ENCODE data around the gene PHF13.

Gene PHF13

GRCh38 chr1:6623269-6623965 is 9.9 kb downstream of the PHF13 start:
- Histone ChIP-seq H3K9ac (ENCODE audit: low read length) (no peak overlapping the region), H3K27me3 (replicated peaks; ENCODE audit: insufficient read depth, low read length) (no peaks in the 10 kb centered on the region), H3K4me2 (ENCODE audit: low read depth, low read length) (no peak overlapping the region), H3K9me3 (replicated peaks; ENCODE audit: insufficient read depth, low read length) (no peaks in the 10 kb centered on the region), H3F3A (ENCODE audit: insufficient read depth, low read length) (peaks cover 14% of the 10 kb centered on the region), H3K27ac (ENCODE audit: low read length) (no peak overlapping the region), H4K20me1 (ENCODE audit: insufficient read depth, low read length) (no peaks in the 10 kb centered on the region), H2AFZ (ENCODE audit: low read length) (no peak overlapping the region), H3K4me1 (ENCODE audit: low read length) (peaks cover 12% of the 10 kb centered on the region; the same call in 1 of the 2 replicates), H3K9me2 (replicated peaks; ENCODE audit: insufficient read depth, low read length) (no peaks in the 10 kb centered on the region), H3K36me3 (replicated peaks; ENCODE audit: insufficient read depth, low read length) (no peaks in the 10 kb centered on the region; the same call in 1 of the 2 replicates), H3K79me2 (ENCODE audit: low read length) (peaks cover 71% of the 10 kb centered on the region), H3K4me3 (ENCODE audit: low read length) (no peak overlapping the region)
- DNase-seq: no peak
- TF ChIP-seq EZH2 (optimal IDR thresholded peaks at IDR 0.05; ENCODE audit: low read depth, low read length) (no peak), EZH2phosphoT487 (IDR thresholded peaks at IDR 0.05; ENCODE audit: low read length) (no peak), CTCF (IDR thresholded peaks at IDR 0.05; ENCODE audit: low read length) (no peak)

- Histone ChIP-seq H4K20me1 (ENCODE audit: insufficient read depth, low read length) (no peaks in the 10 kb centered on the region), H3F3A (ENCODE audit: insufficient read depth, low read length) (peaks cover 14% of the 10 kb centered on the region), H3K27ac (ENCODE audit: low read length) (peak within 1 kb of the TSS; percentile 56; the same call in 1 of the 2 replicates), H3K36me3 (replicated peaks; ENCODE audit: insufficient read depth, low read length) (no peaks in the 10 kb centered on the region; the same call in 1 of the 2 replicates), H3K9me3 (replicated peaks; ENCODE audit: insufficient read depth, low read length) (no peaks in the 10 kb centered on the region), H2AFZ (ENCODE audit: low read length) (peak within 1 kb of the TSS; percentile 55), H3K9ac (ENCODE audit: low read length) (peak within 1 kb of the TSS; percentile 66), H3K79me2 (ENCODE audit: low read length) (peaks cover 61% of the 10 kb centered on the region), H3K27me3 (replicated peaks; ENCODE audit: insufficient read depth, low read length) (no peaks in the 10 kb centered on the region), H3K9me2 (replicated peaks; ENCODE audit: insufficient read depth, low read length) (no peaks in the 10 kb centered on the region), H3K4me1 (ENCODE audit: low read length) (peaks cover 12% of the 10 kb centered on the region; the same call in 1 of the 2 replicates), H3K4me2 (ENCODE audit: low read depth, low read length) (peak within 1 kb of the TSS; percentile 81), H3K4me3 (ENCODE audit: low read length) (peak within 1 kb of the TSS; percentile 73)
- DNase-seq: peak; percentile 85
- TF ChIP-seq CTCF (IDR thresholded peaks at IDR 0.05; ENCODE audit: low read length) (peak; percentile 44), EZH2 (optimal IDR thresholded peaks at IDR 0.05; ENCODE audit: low read depth, low read length) (no peak)
Observed at GRCh38 chr1:6624710-6625583, 11.4 kb downstream of the PHF13 start, which contains the start of gene THAP3. Gene THAP3 (plus strand): TSS chr1:6624868. CDS start chr1:6625219, 351 bp downstream.

- Histone ChIP-seq H3F3A (ENCODE audit: insufficient read depth, low read length) (peaks cover 14% of the 10 kb centered on the region), H3K27ac (ENCODE audit: low read length) (peak overlapping the region; percentile 56; the same call in 1 of the 2 replicates), H3K9ac (ENCODE audit: low read length) (peak overlapping the region; percentile 66), H4K20me1 (ENCODE audit: insufficient read depth, low read length) (no peaks in the 10 kb centered on the region), H3K4me3 (ENCODE audit: low read length) (peak overlapping the region; percentile 73), H3K4me1 (ENCODE audit: low read length) (peaks cover 12% of the 10 kb centered on the region; the same call in 1 of the 2 replicates), H3K27me3 (replicated peaks; ENCODE audit: insufficient read depth, low read length) (no peaks in the 10 kb centered on the region), H3K9me3 (replicated peaks; ENCODE audit: insufficient read depth, low read length) (no peaks in the 10 kb centered on the region), H3K36me3 (replicated peaks; ENCODE audit: insufficient read depth, low read length) (no peaks in the 10 kb centered on the region; the same call in 1 of the 2 replicates), H3K79me2 (ENCODE audit: low read length) (peaks cover 57% of the 10 kb centered on the region), H3K9me2 (replicated peaks; ENCODE audit: insufficient read depth, low read length) (no peaks in the 10 kb centered on the region), H3K4me2 (ENCODE audit: low read depth, low read length) (peak overlapping the region; percentile 74), H2AFZ (ENCODE audit: low read length) (peak overlapping the region; percentile 55)
- DNase-seq: peak; percentile 59
- TF ChIP-seq EZH2 (optimal IDR thresholded peaks at IDR 0.05; ENCODE audit: low read depth, low read length) (no peak), CTCF (IDR thresholded peaks at IDR 0.05; ENCODE audit: low read length) (no peak), EZH2phosphoT487 (IDR thresholded peaks at IDR 0.05; ENCODE audit: low read length) (no peak)
Observed at GRCh38 chr1:6625584-6626149, 12.1 kb downstream of the PHF13 start.
